Endodermal cell (in vitro differentiated cells): ENCODE data around the gene TNFSF11. TPM values are rescaled to one million over a fixed set of nuclear protein-coding genes. Genes with fewer than 3 reads are reported as not detected.

Source experiments
- DNase-seq: peaks from one replicate; pipeline ENCODE4 v3.0.0-alpha.2; 2017
- H3K27ac ChIP-seq: 2 replicates; pipeline ENCODE4 v1.5.1; 2013; ENCODE audit warnings: mild to moderate bottlenecking, low read depth, low read length, moderate library complexity
- H3K27me3 ChIP-seq: 2 replicates; pipeline ENCODE4 v1.6.1; 2013; ENCODE audit warnings: mild to moderate bottlenecking, low read length, moderate library complexity; ENCODE audit not compliant: insufficient read depth, control insufficient read depth, poor library complexity, severe bottlenecking
- H3K36me3 ChIP-seq: 2 replicates; pipeline ENCODE4 v1.7.0; 2013; ENCODE audit warnings: mild to moderate bottlenecking, low read length, moderate library complexity; ENCODE audit not compliant: control insufficient read depth, insufficient read depth
- H3K4me1 ChIP-seq: one replicate; pipeline ENCODE4 v1.7.0; 2013; ENCODE audit warnings: low read length; ENCODE audit not compliant: control insufficient read depth, insufficient read depth
- H3K4me3 ChIP-seq: 2 replicates; pipeline ENCODE4 v1.5.1; 2013; ENCODE audit warnings: mild to moderate bottlenecking, low read length, moderate library complexity
- H3K9ac ChIP-seq: 2 replicates; pipeline ENCODE4 v1.6.1; 2013; ENCODE audit warnings: mild to moderate bottlenecking, low read length, moderate library complexity; ENCODE audit not compliant: poor library complexity, severe bottlenecking; ENCODE audit errors: extremely low read depth
- H3K9me3 ChIP-seq: 2 replicates; pipeline ENCODE4 v1.6.1; 2013; ENCODE audit warnings: mild to moderate bottlenecking, low read length, moderate library complexity; ENCODE audit not compliant: control insufficient read depth
- H3K27ac Mint-ChIP-seq: 2 replicates; pipeline ENCODE4 v1.8.0; 2020; ENCODE audit warnings: mixed read lengths
- H3K27me3 Mint-ChIP-seq: 2 replicates; pipeline ENCODE4 v1.8.0; 2021; ENCODE audit warnings: mild to moderate bottlenecking, mixed read lengths; ENCODE audit not compliant: insufficient read depth
- H3K36me3 Mint-ChIP-seq: 2 replicates; pipeline ENCODE4 v1.8.0; 2020; ENCODE audit warnings: low read depth, mixed read lengths
- H3K4me1 Mint-ChIP-seq: 2 replicates; pipeline ENCODE4 v1.8.0; 2020; ENCODE audit warnings: mixed read lengths
- H3K4me3 Mint-ChIP-seq: 2 replicates; pipeline ENCODE4 v1.8.0; 2020; ENCODE audit warnings: mild to moderate bottlenecking, moderate library complexity, mixed read lengths
- H3K9me3 Mint-ChIP-seq: 2 replicates; pipeline ENCODE4 v1.8.0; 2020; ENCODE audit warnings: mild to moderate bottlenecking, mixed read lengths
- WGBS, 2 experiments: methylation state at CpG; one replicate each; pipeline versions ENCODE4 v1.1.5 to v1.1.7; 2013; ENCODE audit warnings: missing lambda C conversion rate in 2 of 2, mixed read lengths in 1 of 2; ENCODE audit not compliant: insufficient coverage in 1 of 2, insufficient read length in 1 of 2; 5-methylcytosine and 5-hydroxymethylcytosine counted together
- total RNA-seq, 2 donors: library from RNA; stranded (reverse); fragmentation: NEBNext Ultra II Directional in 1 of 2; extraction: Animal tissue kit (Norgen Biotek cat#: 25700) in 1 of 2; gene quantifications; 2 replicates in 1 of 2; 3 replicates in 1 of 2; pipeline ENCODE4 v1.2.1, GENCODE V29; 2021
- TF ChIP-seq, protein P1 (sequence below): fragments of 200-600 bp; sonication (generic); conservative IDR thresholded peaks from 2 replicates; pipeline ENCODE4 v1.5.0; 2021; ENCODE audit warnings: antibody characterized with exemption, mild to moderate bottlenecking

The TNFSF11 gene
- total RNA-seq, 2 donors from 2014 or later, result 0.53 to 1.1 TPM

DNA sequence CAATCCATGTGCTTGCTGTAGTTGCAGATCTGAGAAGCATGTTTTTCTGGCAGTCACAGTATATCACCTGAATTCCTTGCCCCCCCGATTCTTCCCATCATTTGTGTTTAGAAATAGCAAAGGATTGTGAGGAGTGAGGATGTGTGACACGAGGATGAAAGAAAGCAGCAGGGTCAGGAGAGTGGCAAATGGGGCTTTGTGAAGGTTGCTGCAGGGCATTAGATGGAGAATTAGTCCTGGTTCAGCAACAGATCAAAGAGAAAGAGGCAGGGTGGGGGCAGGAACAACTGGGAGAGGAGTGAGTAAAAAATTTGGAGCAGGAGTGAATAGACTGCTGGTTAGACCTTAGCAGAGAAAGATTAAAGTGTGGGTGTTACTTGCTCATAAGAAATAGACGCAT is 47.7 kb upstream of the TNFSF11 start:
- TF ChIP-seq, protein P1, sequence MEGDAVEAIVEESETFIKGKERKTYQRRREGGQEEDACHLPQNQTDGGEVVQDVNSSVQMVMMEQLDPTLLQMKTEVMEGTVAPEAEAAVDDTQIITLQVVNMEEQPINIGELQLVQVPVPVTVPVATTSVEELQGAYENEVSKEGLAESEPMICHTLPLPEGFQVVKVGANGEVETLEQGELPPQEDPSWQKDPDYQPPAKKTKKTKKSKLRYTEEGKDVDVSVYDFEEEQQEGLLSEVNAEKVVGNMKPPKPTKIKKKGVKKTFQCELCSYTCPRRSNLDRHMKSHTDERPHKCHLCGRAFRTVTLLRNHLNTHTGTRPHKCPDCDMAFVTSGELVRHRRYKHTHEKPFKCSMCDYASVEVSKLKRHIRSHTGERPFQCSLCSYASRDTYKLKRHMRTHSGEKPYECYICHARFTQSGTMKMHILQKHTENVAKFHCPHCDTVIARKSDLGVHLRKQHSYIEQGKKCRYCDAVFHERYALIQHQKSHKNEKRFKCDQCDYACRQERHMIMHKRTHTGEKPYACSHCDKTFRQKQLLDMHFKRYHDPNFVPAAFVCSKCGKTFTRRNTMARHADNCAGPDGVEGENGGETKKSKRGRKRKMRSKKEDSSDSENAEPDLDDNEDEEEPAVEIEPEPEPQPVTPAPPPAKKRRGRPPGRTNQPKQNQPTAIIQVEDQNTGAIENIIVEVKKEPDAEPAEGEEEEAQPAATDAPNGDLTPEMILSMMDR, result no peak
- DNase-seq, result no peak
- Histone ChIP-seq H3K4me3 (no peak overlapping the region), H3K9ac (no peak overlapping the region), H3K4me1 (no peaks in the 10 kb centered on the region), H3K27ac (no peak overlapping the region), H3K9me3 (no peaks in the 10 kb centered on the region), H3K36me3 (no peaks in the 10 kb centered on the region), H3K27me3 (no peaks in the 10 kb centered on the region)
- Mint-ChIP-seq H3K27me3 (no peaks in the 10 kb centered on the region), H3K4me3 (no peak overlapping the region), H3K4me1 (no peaks in the 10 kb centered on the region), H3K36me3 (no peaks in the 10 kb centered on the region), H3K27ac (no peak overlapping the region), H3K9me3 (peaks cover 2% of the 10 kb centered on the region)
- 75 to 94% methylated on average over 2 to 3 of the region's 3 CpGs for WGBS, 2 experiments

DNA sequence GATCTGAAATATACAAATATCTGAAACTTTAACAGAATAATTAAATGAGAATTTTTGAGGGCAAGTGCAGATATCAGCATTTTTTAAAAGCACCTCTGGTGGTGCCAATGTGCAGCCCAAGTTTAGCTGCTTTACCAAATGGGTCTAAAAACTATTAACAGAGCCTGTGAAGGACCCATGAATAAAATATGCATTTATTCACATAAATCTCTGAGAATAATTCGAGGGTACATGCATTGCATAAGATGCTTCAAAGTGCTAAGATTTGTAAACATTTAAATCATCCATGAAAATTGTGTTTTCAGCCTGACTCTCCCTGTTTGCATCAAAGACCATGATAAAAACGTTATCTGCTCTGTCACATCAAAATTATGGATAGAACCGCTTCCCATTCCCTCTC is 47.1 kb upstream of the TNFSF11 start:
- no peak for DNase-seq
- Mint-ChIP-seq H3K4me1 (no peaks in the 10 kb centered on the region), H3K27me3 (no peaks in the 10 kb centered on the region), H3K27ac (no peak overlapping the region), H3K9me3 (peaks cover 2% of the 10 kb centered on the region), H3K4me3 (no peak overlapping the region), H3K36me3 (no peaks in the 10 kb centered on the region)
- Histone ChIP-seq H3K4me1 (no peaks in the 10 kb centered on the region), H3K27me3 (no peaks in the 10 kb centered on the region), H3K27ac (no peak overlapping the region), H3K9me3 (no peaks in the 10 kb centered on the region), H3K36me3 (no peaks in the 10 kb centered on the region), H3K9ac (no peak overlapping the region), H3K4me3 (no peak overlapping the region)
- 89 to 93% methylated on average over 3 of the region's 3 CpGs for WGBS, 2 experiments
- TF ChIP-seq, protein P1, result no peak

DNA sequence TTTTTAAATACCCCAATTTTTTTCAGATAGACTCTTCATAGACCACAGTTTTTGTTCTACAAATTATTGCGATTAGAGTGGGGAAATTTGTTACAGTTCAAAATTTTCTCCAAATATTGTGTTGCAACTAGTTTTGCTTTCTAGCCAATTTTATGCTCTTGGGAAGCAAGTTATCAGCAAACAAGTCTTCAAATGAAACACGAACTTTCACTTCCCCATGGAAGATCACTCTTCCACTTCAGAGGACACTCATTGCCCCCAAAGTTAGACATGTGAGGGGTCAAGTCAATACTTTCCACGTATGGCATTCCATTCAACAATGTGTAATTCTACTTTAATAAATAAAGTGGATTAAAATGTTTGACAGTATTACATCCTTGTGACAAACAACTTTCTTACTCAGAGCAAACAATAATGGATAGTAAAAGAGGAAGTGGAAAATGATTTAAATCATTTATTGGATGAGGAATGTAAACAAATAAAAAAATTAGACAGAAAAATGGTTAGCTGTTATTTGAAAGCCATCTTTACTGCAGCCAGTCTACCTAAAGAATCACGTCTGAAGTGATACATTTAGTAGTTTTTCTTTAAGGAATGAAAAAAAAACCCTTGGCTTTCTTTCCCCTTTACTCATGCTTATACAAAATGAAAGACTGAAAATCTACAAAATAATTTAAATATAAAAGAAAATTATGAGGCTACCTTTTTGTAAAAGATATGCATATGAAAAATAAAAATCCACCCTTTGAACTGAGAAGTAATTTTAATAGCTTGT is 41.2 kb upstream of the TNFSF11 start:
- H3K27me3 Mint-ChIP-seq, result no peaks in the 10 kb centered on the region

More for the DNA sequence above, 41.2 kb upstream of the TNFSF11 start:
- H3K9me3 ChIP-seq, result no peaks in the 10 kb centered on the region
- Mint-ChIP-seq H3K27ac (no peak overlapping the region), H3K36me3 (no peaks in the 10 kb centered on the region), H3K4me3 (no peak overlapping the region), H3K4me1 (no peaks in the 10 kb centered on the region), H3K9me3 (peaks cover 2% of the 10 kb centered on the region)
- H3K4me1 ChIP-seq, result peaks cover 4% of the 10 kb centered on the region
- 91 to 100% methylated on average over 1 to 3 of the region's 4 CpGs for WGBS, 2 experiments
- no peaks in the 10 kb centered on the region for H3K27me3 ChIP-seq
- no peaks in the 10 kb centered on the region for H3K36me3 ChIP-seq
- TF ChIP-seq, protein P1, result no peak
- H3K4me3 ChIP-seq, result no peak overlapping the region
- no peak for DNase-seq
- no peak overlapping the region for H3K27ac ChIP-seq
- no peak overlapping the region for H3K9ac ChIP-seq
